NT2/D1 (cell line): ENCODE results near the gene ANTXRL.

ENCODE experiments used
- SUZ12 ChIP-seq: IDR thresholded peaks from 2 replicates; pipeline ENCODE4 v1.6.1; 2011; ENCODE audit not compliant: insufficient read length, insufficient read depth; ENCODE audit errors: extremely low read depth
- YY1 ChIP-seq: IDR thresholded peaks from 2 replicates; pipeline ENCODE4 v1.6.1; 2011; ENCODE audit not compliant: insufficient read length, insufficient read depth
- ZNF274 ChIP-seq: IDR thresholded peaks from 2 replicates; pipeline ENCODE4 v1.6.1; 2011; ENCODE audit warnings: mild to moderate bottlenecking, low read depth, low read length

DNA sequence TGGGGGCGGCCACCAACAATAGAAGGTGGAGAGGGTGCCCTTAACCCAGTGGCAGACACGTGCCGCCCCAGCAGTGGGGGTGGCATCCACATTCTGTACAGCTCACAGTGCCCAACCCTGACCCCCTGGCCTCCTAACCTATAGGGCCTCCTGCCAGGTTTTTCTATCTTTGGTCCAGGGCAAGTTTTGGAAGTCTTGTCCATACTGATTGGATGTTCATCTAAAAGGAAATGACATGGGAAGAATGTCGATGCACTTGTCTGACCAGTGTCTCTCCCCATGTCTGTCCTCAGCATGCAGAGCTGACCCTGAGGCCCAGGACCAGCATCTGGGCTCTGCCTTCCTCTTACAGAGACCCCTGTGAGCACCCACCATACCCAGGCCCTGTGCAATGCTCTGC is 32.3 kb upstream of the ANTXRL start:
- TF ChIP-seq YY1 (no peak), ZNF274 (no peak), SUZ12 (no peak)
